ENCODE data around the gene ABHD4.
"Not testable (repeated sequence)": the region's sequence is repeated elsewhere in the genome, so short reads cannot be mapped to it uniquely, and the experiment has no call there.

ABHD4 gene

GRCh38 chr14:22552001-22552826 lies 45.9 kb upstream of the ABHD4 start:
- Histone ChIP-seq H3K9me3 (replicated peaks in 1 of 2; ENCODE audit: control insufficient read depth in 2 of 2, insufficient read depth in 1 of 2, low read depth in 1 of 2, low read length in 2 of 2) (no peaks in the 10 kb centered on the region), H3K4me2 (ENCODE audit: insufficient read depth, low read length, poor library complexity, severe bottlenecking) (no peak overlapping the region), H3K9ac (ENCODE audit: low read depth, low read length, poor library complexity) (no peak overlapping the region), H2BK12ac (ENCODE audit: low read length) (no peak overlapping the region), H4K8ac (ENCODE audit: low read depth, low read length) (no peak overlapping the region), H2AK5ac (ENCODE audit: low read depth, low read length) (peak overlapping the region; percentile 40), H3K18ac (ENCODE audit: low read length) (peak overlapping the region; percentile 52), H2BK5ac (ENCODE audit: low read length) (peak overlapping the region; percentile 61), H2BK15ac (ENCODE audit: low read length) (no peak overlapping the region), H4K91ac (ENCODE audit: low read depth, low read length, poor library complexity) (no peak overlapping the region), H2AFZ (ENCODE audit: low read length) (no peak overlapping the region), H3K23ac (ENCODE audit: low read depth, low read length, poor library complexity) (no peak overlapping the region), H3K27ac (replicated peaks; ENCODE audit: low read length) (no peak overlapping the region), H3K4me1 (ENCODE audit: control insufficient read depth in 2 of 2, insufficient read depth in 1 of 2, low read depth in 1 of 2, low read length in 2 of 2) (peaks cover 6 to 15% of the 10 kb centered on the region in 2 donors), H3K27me3 (ENCODE audit: control insufficient read depth in 3 of 3, insufficient read depth in 3 of 3, low read depth in 1 of 3, low read length in 3 of 3) (no peaks in the 10 kb centered on the region), H3K36me3 (replicated peaks in 1 of 2; ENCODE audit: control insufficient read depth in 2 of 2, insufficient read depth in 2 of 2, low read length in 2 of 2) (no peaks in the 10 kb centered on the region), H3K79me1 (ENCODE audit: low read depth, low read length) (peaks cover 3% of the 10 kb centered on the region), H3K4me3 (ENCODE audit: low read length in 2 of 2) (no peak overlapping the region), H2BK120ac (ENCODE audit: low read depth, low read length) (no peak overlapping the region), H3K4ac (ENCODE audit: low read length) (no peak overlapping the region), H3K14ac (ENCODE audit: low read length) (no peak overlapping the region)
- no peak for DNase-seq (ENCODE audit: low spot score)
- no CpG with 5 or more reads among the region's 13 CpGs for WGBS, 2 donors (ENCODE audit: extremely low coverage in 2 of 2, insufficient read length in 2 of 2, insufficient replicate concordance in 1 of 2)

GRCh38 chr14:22552827-22553076 lies 45.3 kb upstream of the ABHD4 start:
- H2BK120ac ChIP-seq (ENCODE audit: low read depth, low read length): no peak overlapping the region
- no peak overlapping the region for H3K4me3 ChIP-seq (ENCODE audit: low read length in 2 of 2)
- peak overlapping the region; percentile 86 for H2BK12ac ChIP-seq (ENCODE audit: low read length)
- H3K9me3 ChIP-seq (replicated peaks in 1 of 2; ENCODE audit: control insufficient read depth in 2 of 2, insufficient read depth in 1 of 2, low read depth in 1 of 2, low read length in 2 of 2): no peaks in the 10 kb centered on the region
- H2BK15ac ChIP-seq (ENCODE audit: low read length): no peak overlapping the region
- no peak overlapping the region for H3K18ac ChIP-seq (ENCODE audit: low read length)
- no peak overlapping the region for H4K91ac ChIP-seq (ENCODE audit: low read depth, low read length, poor library complexity)
- H3K23ac ChIP-seq (ENCODE audit: low read depth, low read length, poor library complexity): no peak overlapping the region
- peaks cover 3% of the 10 kb centered on the region for H3K79me1 ChIP-seq (ENCODE audit: low read depth, low read length)
- H2AFZ ChIP-seq (ENCODE audit: low read length): no peak overlapping the region
- H2BK5ac ChIP-seq (ENCODE audit: low read length): peak overlapping the region; percentile 61
- H4K8ac ChIP-seq (ENCODE audit: low read depth, low read length): no peak overlapping the region
- no peak overlapping the region for H2AK5ac ChIP-seq (ENCODE audit: low read depth, low read length)
- peaks cover 8 to 20% of the 10 kb centered on the region in 2 donors for H3K4me1 ChIP-seq (ENCODE audit: control insufficient read depth in 2 of 2, insufficient read depth in 1 of 2, low read depth in 1 of 2, low read length in 2 of 2)
- H3K4me2 ChIP-seq (ENCODE audit: insufficient read depth, low read length, poor library complexity, severe bottlenecking): no peak overlapping the region
- no peak overlapping the region for H3K14ac ChIP-seq (ENCODE audit: low read length)
- H3K4ac ChIP-seq (ENCODE audit: low read length): no peak overlapping the region
- H3K27ac ChIP-seq (replicated peaks; ENCODE audit: low read length): no peak overlapping the region
- no peak for DNase-seq (ENCODE audit: low spot score)
- no peaks in the 10 kb centered on the region for H3K27me3 ChIP-seq (ENCODE audit: control insufficient read depth in 3 of 3, insufficient read depth in 3 of 3, low read depth in 1 of 3, low read length in 3 of 3)
- no peaks in the 10 kb centered on the region for H3K36me3 ChIP-seq (replicated peaks in 1 of 2; ENCODE audit: control insufficient read depth in 2 of 2, insufficient read depth in 2 of 2, low read length in 2 of 2)
- no CpG with 5 or more reads among the region's 2 CpGs for WGBS, 2 donors (ENCODE audit: extremely low coverage in 2 of 2, insufficient read length in 2 of 2, insufficient replicate concordance in 1 of 2)
- H3K9ac ChIP-seq (ENCODE audit: low read depth, low read length, poor library complexity): no peak overlapping the region

GRCh38 chr14:22553445-22553844 lies 44.7 kb upstream of the ABHD4 start:
- no peak overlapping the region for H3K23ac ChIP-seq (ENCODE audit: low read depth, low read length, poor library complexity)
- DNase-seq (ENCODE audit: low spot score): no peak
- H3K4me3 ChIP-seq (ENCODE audit: low read length in 2 of 2): no peak overlapping the region

GRCh38 chr14:22553861-22554497 lies 44.1 kb upstream of the ABHD4 start:
- not testable (repeated sequence) for H3K4ac ChIP-seq (ENCODE audit: low read length); DNase-seq (ENCODE audit: low spot score); H2BK15ac ChIP-seq (ENCODE audit: low read length); H3K18ac ChIP-seq (ENCODE audit: low read length); H2AFZ ChIP-seq (ENCODE audit: low read length); H3K4me2 ChIP-seq (ENCODE audit: insufficient read depth, low read length, poor library complexity, severe bottlenecking); H2BK120ac ChIP-seq (ENCODE audit: low read depth, low read length); H2AK5ac ChIP-seq (ENCODE audit: low read depth, low read length); H2BK5ac ChIP-seq (ENCODE audit: low read length); H3K36me3 ChIP-seq (replicated peaks in 1 of 2; ENCODE audit: control insufficient read depth in 2 of 2, insufficient read depth in 2 of 2, low read length in 2 of 2); H3K9ac ChIP-seq (ENCODE audit: low read depth, low read length, poor library complexity); H2BK12ac ChIP-seq (ENCODE audit: low read length); H3K27me3 ChIP-seq (ENCODE audit: control insufficient read depth in 3 of 3, insufficient read depth in 3 of 3, low read depth in 1 of 3, low read length in 3 of 3); H4K91ac ChIP-seq (ENCODE audit: low read depth, low read length, poor library complexity); H3K23ac ChIP-seq (ENCODE audit: low read depth, low read length, poor library complexity); H3K9me3 ChIP-seq (replicated peaks in 1 of 2; ENCODE audit: control insufficient read depth in 2 of 2, insufficient read depth in 1 of 2, low read depth in 1 of 2, low read length in 2 of 2); H3K27ac ChIP-seq (replicated peaks; ENCODE audit: low read length); H3K14ac ChIP-seq (ENCODE audit: low read length); H3K4me3 ChIP-seq (ENCODE audit: low read length in 2 of 2); H4K8ac ChIP-seq (ENCODE audit: low read depth, low read length); H3K79me1 ChIP-seq (ENCODE audit: low read depth, low read length)
- H3K4me1 ChIP-seq (ENCODE audit: control insufficient read depth in 2 of 2, insufficient read depth in 1 of 2, low read depth in 1 of 2, low read length in 2 of 2): peaks cover 8 to 22% of the 10 kb centered on the region in 2 donors
- no CpG with 5 or more reads among the region's 14 CpGs for WGBS, 2 donors (ENCODE audit: extremely low coverage in 2 of 2, insufficient read length in 2 of 2, insufficient replicate concordance in 1 of 2)

More at GRCh38 chr14:22553445-22553844, 44.7 kb upstream of the ABHD4 start:
- Histone ChIP-seq H3K14ac (ENCODE audit: low read length) (no peak overlapping the region), H4K91ac (ENCODE audit: low read depth, low read length, poor library complexity) (no peak overlapping the region), H3K27me3 (ENCODE audit: control insufficient read depth in 3 of 3, insufficient read depth in 3 of 3, low read depth in 1 of 3, low read length in 3 of 3) (no peaks in the 10 kb centered on the region), H3K79me1 (ENCODE audit: low read depth, low read length) (peaks cover 3% of the 10 kb centered on the region), H3K9ac (ENCODE audit: low read depth, low read length, poor library complexity) (no peak overlapping the region), H3K4me1 (ENCODE audit: control insufficient read depth in 2 of 2, insufficient read depth in 1 of 2, low read depth in 1 of 2, low read length in 2 of 2) (peaks cover 8 to 22% of the 10 kb centered on the region in 2 donors), H2BK120ac (ENCODE audit: low read depth, low read length) (no peak overlapping the region), H3K9me3 (replicated peaks in 1 of 2; ENCODE audit: control insufficient read depth in 2 of 2, insufficient read depth in 1 of 2, low read depth in 1 of 2, low read length in 2 of 2) (no peaks in the 10 kb centered on the region), H3K4me2 (ENCODE audit: insufficient read depth, low read length, poor library complexity, severe bottlenecking) (no peak overlapping the region), H4K8ac (ENCODE audit: low read depth, low read length) (no peak overlapping the region), H3K36me3 (replicated peaks in 1 of 2; ENCODE audit: control insufficient read depth in 2 of 2, insufficient read depth in 2 of 2, low read length in 2 of 2) (no peaks in the 10 kb centered on the region), H2BK12ac (ENCODE audit: low read length) (no peak overlapping the region), H3K18ac (ENCODE audit: low read length) (no peak overlapping the region), H3K4ac (ENCODE audit: low read length) (no peak overlapping the region), H2AFZ (ENCODE audit: low read length) (no peak overlapping the region), H3K27ac (replicated peaks; ENCODE audit: low read length) (no peak overlapping the region), H2BK15ac (ENCODE audit: low read length) (no peak overlapping the region), H2BK5ac (ENCODE audit: low read length) (no peak overlapping the region), H2AK5ac (ENCODE audit: low read depth, low read length) (no peak overlapping the region)
- no CpG with 5 or more reads among the region's 5 CpGs for WGBS, 2 donors (ENCODE audit: extremely low coverage in 2 of 2, insufficient read length in 2 of 2, insufficient replicate concordance in 1 of 2)

Data from neuronal stem cell (in vitro differentiated cells).